Liver (tissue), 9 donors: ENCODE results near the gene NRSN2. TPM values are rescaled to one million over a fixed set of nuclear protein-coding genes. Genes with fewer than 3 reads are reported as not detected.

Experiments
- DNase-seq: peaks from one replicate; pipeline ENCODE4 v3.0.0-alpha.2; 2017; ENCODE audit warnings: low spot score
- H3K27ac ChIP-seq, 2 donors: one replicate each; pipeline ENCODE4 v1.7.0; 2013; ENCODE audit warnings: inconsistent platforms in 2 of 2, low read length in 2 of 2, control low read depth in 1 of 2, low read depth in 1 of 2, mild to moderate bottlenecking in 1 of 2
- H3K27me3 ChIP-seq, 4 donors: one replicate each; pipeline versions ENCODE4 v1.6.1 to v1.7.0; 2013; ENCODE audit warnings: low read length in 3 of 4, inconsistent platforms in 1 of 4, mild to moderate bottlenecking in 1 of 4, moderate library complexity in 1 of 4; ENCODE audit not compliant: control insufficient read depth in 4 of 4, insufficient read depth in 4 of 4
- H3K36me3 ChIP-seq, 4 donors: one replicate each; pipeline versions ENCODE4 v1.6.1 to v1.7.0; 2013; ENCODE audit warnings: low read length in 3 of 4, mild to moderate bottlenecking in 3 of 4, low read depth in 1 of 4, moderate library complexity in 1 of 4; ENCODE audit not compliant: control insufficient read depth in 4 of 4, insufficient read depth in 3 of 4
- H3K4me1 ChIP-seq, 4 donors: one replicate each; pipeline versions ENCODE4 v1.6.1 to v1.7.0; 2013; ENCODE audit warnings: low read length in 3 of 4, mild to moderate bottlenecking in 3 of 4, moderate library complexity in 1 of 4; ENCODE audit not compliant: control insufficient read depth in 4 of 4, insufficient read depth in 4 of 4
- H3K4me3 ChIP-seq, 3 donors: one replicate each; pipeline versions ENCODE4 v1.6.1 to v1.7.0; 2013; ENCODE audit warnings: low read length in 3 of 3, control low read depth in 1 of 3, low read depth in 1 of 3, mild to moderate bottlenecking in 1 of 3
- H3K9ac ChIP-seq, 2 donors: one replicate each; pipeline ENCODE4 v1.7.0; 2013; ENCODE audit warnings: low read length in 2 of 2, mild to moderate bottlenecking in 2 of 2, moderate library complexity in 2 of 2, control low read depth in 1 of 2, low read depth in 1 of 2
- H3K9me3 ChIP-seq, 4 donors: one replicate each; pipeline versions ENCODE4 v1.6.1 to v1.7.0; 2013; ENCODE audit warnings: low read length in 3 of 4; ENCODE audit not compliant: control insufficient read depth in 4 of 4
- ATF3 ChIP-seq: IDR thresholded peaks from 2 replicates; pipeline ENCODE4 v1.6.1; 2016; ENCODE audit warnings: antibody characterized with exemption
- CTCF ChIP-seq: fragments of 150-350 bp; IDR thresholded peaks from 2 replicates; pipeline ENCODE4 v1.5.1; 2017; ENCODE audit warnings: improper control_type of control experiment, low read depth, low read length; ENCODE audit not compliant: missing input control
- EGR1 ChIP-seq, 2 donors: IDR thresholded peaks; 2 replicates each; pipeline ENCODE4 v1.6.1; 2016 to 2018; ENCODE audit warnings: antibody characterized with exemption in 2 of 2, low read depth in 2 of 2
- FOXA1 ChIP-seq: IDR thresholded peaks from 2 replicates; pipeline ENCODE4 v1.6.1; 2016; ENCODE audit warnings: antibody characterized with exemption
- FOXA2 ChIP-seq: IDR thresholded peaks from 2 replicates; pipeline ENCODE4 v1.6.1; 2016; ENCODE audit warnings: antibody characterized with exemption
- GABPA ChIP-seq, 2 donors: IDR thresholded peaks in 1 of 2; conservative IDR thresholded peaks in 1 of 2; 2 replicates each; pipeline ENCODE4 v1.6.1; 2016; ENCODE audit warnings: antibody characterized with exemption in 2 of 2, mild to moderate bottlenecking in 1 of 2, moderate library complexity in 1 of 2
- HNF4A ChIP-seq, 2 donors: conservative IDR thresholded peaks; 2 replicates each; pipeline ENCODE4 v1.6.1; 2016; ENCODE audit warnings: antibody characterized with exemption in 2 of 2, mild to moderate bottlenecking in 2 of 2
- HNF4G ChIP-seq: IDR thresholded peaks from 2 replicates; pipeline ENCODE4 v1.6.1; 2016; ENCODE audit warnings: antibody characterized with exemption
- JUND ChIP-seq, 2 donors: IDR thresholded peaks; 2 replicates each; pipeline ENCODE4 v1.6.1; 2016; ENCODE audit warnings: antibody characterized with exemption in 2 of 2
- MAX ChIP-seq: IDR thresholded peaks from 2 replicates; pipeline ENCODE4 v1.6.1; 2016; ENCODE audit warnings: antibody characterized with exemption
- NR2F2 ChIP-seq: IDR thresholded peaks from 2 replicates; pipeline ENCODE4 v1.6.1; 2016; ENCODE audit warnings: antibody characterized with exemption
- REST ChIP-seq: IDR thresholded peaks from 2 replicates; pipeline ENCODE4 v1.6.1; 2016; ENCODE audit warnings: antibody characterized with exemption, mild to moderate bottlenecking
- RXRA ChIP-seq, 2 donors: IDR thresholded peaks; 2 replicates each; pipeline ENCODE4 v1.6.1; 2017 to 2018; ENCODE audit warnings: antibody characterized with exemption in 2 of 2, mild to moderate bottlenecking in 1 of 2
- SP1 ChIP-seq: IDR thresholded peaks from 2 replicates; pipeline ENCODE4 v1.6.1; 2018; ENCODE audit warnings: antibody characterized with exemption, mild to moderate bottlenecking
- TAF1 ChIP-seq: conservative IDR thresholded peaks from 2 replicates; pipeline ENCODE4 v1.6.1; 2016; ENCODE audit warnings: antibody characterized with exemption, mild to moderate bottlenecking
- YY1 ChIP-seq: IDR thresholded peaks from 2 replicates; pipeline ENCODE4 v1.6.1; 2016; ENCODE audit warnings: antibody characterized with exemption, mild to moderate bottlenecking
- WGBS: extraction: QIAGEN DNeasy Blood & Tissue Kit; methylation state at CpG from one replicate; pipeline ENCODE4 v1.1.7; 2013; 5-methylcytosine and 5-hydroxymethylcytosine counted together
- polyA plus RNA-seq, 2 donors: library from polyadenylated mRNA; stranded (reverse) in 1 of 2; unstranded in 1 of 2; fragments of 200-250 nt in 1 of 2; fragments of >200 nt in 1 of 2; fragmentation: Nextera tagmentation in 1 of 2; extraction: Ambion mirVana in 1 of 2; gene quantifications; one replicate each; pipeline versions ENCODE4 v1.2.1 to v1.2.3, GENCODE V29; 2013 to 2015
- total RNA-seq, 2 donors: library from RNA; depleted of rRNA; stranded (reverse); fragments of >200 nt; gene quantifications; one replicate each; pipeline ENCODE4 v1.2.3, GENCODE V29; 2014
- donor health status: healthy.
- donor health status: healthy.
- donor health status: healthy.
- donor health status: healthy.
- donor health status: healthy.

The NRSN2 gene
- total and polyA plus RNA-seq, 4 donors: 1.9 to 12.0 (median 4.7) TPM

- Histone ChIP-seq H3K9ac (no peak overlapping the region), H3K9me3 (no peaks in the 10 kb centered on the region), H3K27me3 (no peaks in the 10 kb centered on the region), H3K27ac (peak overlapping the region in 1 of 2 donors; percentile 1), H3K4me1 (peaks cover 7 to 31% (median 16%) of the 10 kb centered on the region in 4 donors), H3K36me3 (no peaks in the 10 kb centered on the region), H3K4me3 (peak overlapping the region in 1 of 3 donors; percentile 28)
- 69% methylated on average over 31 of the region's 31 CpGs for WGBS
- no peak for TF ChIP-seq RXRA (IDR thresholded peaks at IDR 0.05)
- TF ChIP-seq YY1: no peak
- no peak for TF ChIP-seq MAX
- TF ChIP-seq HNF4A (conservative IDR thresholded peaks at IDR 0.05): no peak
- no peak for TF ChIP-seq ATF3
- no peak for TF ChIP-seq REST
- no peak for TF ChIP-seq JUND (IDR thresholded peaks at IDR 0.05)
- TF ChIP-seq FOXA2: no peak
- no peak for TF ChIP-seq SP1
- TF ChIP-seq NR2F2: no peak
- TF ChIP-seq FOXA1: no peak
- TF ChIP-seq GABPA (IDR thresholded peaks at IDR 0.05 in 1 of 2, conservative IDR thresholded peaks at IDR 0.05 in 1 of 2): no peak
- DNase-seq: no peak
These were observed 18.6 kb upstream of the NRSN2 start for GRCh38 chr20:328027-328974.

GRCh38 chr20:328975-329695 is 17.8 kb upstream of the NRSN2 start:
- Histone ChIP-seq H3K27me3 (no peaks in the 10 kb centered on the region), H3K27ac (no peak overlapping the region), H3K9me3 (no peaks in the 10 kb centered on the region), H3K4me1 (peaks cover 5 to 31% (median 16%) of the 10 kb centered on the region in 4 donors), H3K4me3 (no peak overlapping the region), H3K36me3 (no peaks in the 10 kb centered on the region), H3K9ac (no peak overlapping the region)
- WGBS: 78% methylated on average over 7 of the region's 7 CpGs
- DNase-seq: no peak
- TF ChIP-seq REST: no peak
- TF ChIP-seq JUND (IDR thresholded peaks at IDR 0.05): no peak
- TF ChIP-seq FOXA1: no peak
- no peak for TF ChIP-seq TAF1
- TF ChIP-seq CTCF: no peak
- no peak for TF ChIP-seq HNF4A (conservative IDR thresholded peaks at IDR 0.05)
- no peak for TF ChIP-seq HNF4G
- TF ChIP-seq GABPA (IDR thresholded peaks at IDR 0.05 in 1 of 2, conservative IDR thresholded peaks at IDR 0.05 in 1 of 2): no peak
- no peak for TF ChIP-seq EGR1 (IDR thresholded peaks at IDR 0.05; ENCODE audit: low read depth in 2 of 2)
- no peak for TF ChIP-seq SP1
- TF ChIP-seq ATF3: no peak
